22Rv1 (cell line): ENCODE data around the gene EHD4.

Experiments
- ZFX ChIP-seq: fragments of 450-650 bp; IDR thresholded peaks from 2 replicates; pipeline ENCODE4 v1.6.1; 2017; ENCODE audit warnings: antibody characterized with exemption, borderline replicate concordance
- TF ChIP-seq, protein P1 (sequence below): fragments of 450-650 bp; IDR thresholded peaks from 2 replicates; pipeline ENCODE4 v1.5.1; 2017; ENCODE audit warnings: mild to moderate bottlenecking

DNA sequence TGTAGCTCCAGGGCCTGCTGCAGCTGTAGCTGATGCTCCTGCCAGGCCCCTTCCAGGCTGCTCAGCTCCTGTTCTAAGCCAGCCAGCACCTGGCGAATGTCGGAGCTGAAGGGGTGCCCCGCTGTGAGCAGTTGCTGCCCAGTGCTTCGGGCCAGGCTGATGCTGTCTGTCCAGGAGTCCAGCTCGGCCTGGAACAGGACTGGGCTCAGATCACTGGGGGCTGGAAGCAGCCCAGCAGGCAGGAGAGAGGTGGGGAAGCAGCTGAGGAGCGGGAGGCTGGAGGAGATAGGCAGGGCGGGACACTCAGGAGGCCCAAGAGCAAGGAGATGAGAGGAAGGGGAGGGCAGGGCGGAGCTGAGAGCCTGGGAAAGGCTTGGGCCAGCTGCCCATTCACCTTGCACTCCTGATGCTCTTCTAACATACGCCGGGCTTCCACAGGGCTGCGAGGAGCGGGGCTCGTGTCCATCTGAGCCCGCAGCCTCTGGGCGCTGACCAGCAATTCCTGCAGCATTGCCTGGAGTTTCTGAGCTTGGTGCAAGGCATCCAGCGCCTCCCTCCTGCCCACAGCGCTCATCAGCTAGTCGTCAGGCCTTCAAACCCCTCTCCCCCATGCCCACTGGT, 110.5 kb downstream of the EHD4 start:
- TF ChIP-seq, protein P1, sequence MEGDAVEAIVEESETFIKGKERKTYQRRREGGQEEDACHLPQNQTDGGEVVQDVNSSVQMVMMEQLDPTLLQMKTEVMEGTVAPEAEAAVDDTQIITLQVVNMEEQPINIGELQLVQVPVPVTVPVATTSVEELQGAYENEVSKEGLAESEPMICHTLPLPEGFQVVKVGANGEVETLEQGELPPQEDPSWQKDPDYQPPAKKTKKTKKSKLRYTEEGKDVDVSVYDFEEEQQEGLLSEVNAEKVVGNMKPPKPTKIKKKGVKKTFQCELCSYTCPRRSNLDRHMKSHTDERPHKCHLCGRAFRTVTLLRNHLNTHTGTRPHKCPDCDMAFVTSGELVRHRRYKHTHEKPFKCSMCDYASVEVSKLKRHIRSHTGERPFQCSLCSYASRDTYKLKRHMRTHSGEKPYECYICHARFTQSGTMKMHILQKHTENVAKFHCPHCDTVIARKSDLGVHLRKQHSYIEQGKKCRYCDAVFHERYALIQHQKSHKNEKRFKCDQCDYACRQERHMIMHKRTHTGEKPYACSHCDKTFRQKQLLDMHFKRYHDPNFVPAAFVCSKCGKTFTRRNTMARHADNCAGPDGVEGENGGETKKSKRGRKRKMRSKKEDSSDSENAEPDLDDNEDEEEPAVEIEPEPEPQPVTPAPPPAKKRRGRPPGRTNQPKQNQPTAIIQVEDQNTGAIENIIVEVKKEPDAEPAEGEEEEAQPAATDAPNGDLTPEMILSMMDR = no peak
- TF ChIP-seq ZFX = no peak
